ENCODE measurements around the gene CACNA2D4.
A peak's percentile ranks its signal among the peaks of the same experiment; 100 is the strongest.

Gene CACNA2D4

GRCh38 chr12:1826867-1827705 lies 91.4 kb downstream of the CACNA2D4 start:
- no peak overlapping the region for H3K4me2 ChIP-seq (ENCODE audit: low read length, poor library complexity, severe bottlenecking)
- no peak overlapping the region for H3K27ac ChIP-seq (ENCODE audit: low read length, poor library complexity, severe bottlenecking)
- H3K4me1 ChIP-seq (ENCODE audit: control insufficient read depth, insufficient read depth, low read depth, low read length): peaks cover 5% of the 10 kb centered on the region
- no peak overlapping the region for H2BK15ac ChIP-seq (ENCODE audit: low read depth, poor library complexity, severe bottlenecking)
- WGBS: 91% methylated on average over 24 of the region's 25 CpGs
- H3K9ac ChIP-seq (ENCODE audit: low read length): no peak overlapping the region
- H3K4me3 ChIP-seq (ENCODE audit: insufficient read depth in 1 of 2, low read depth in 1 of 2, low read length in 2 of 2): no peak overlapping the region
- no peak overlapping the region for H2AK5ac ChIP-seq (ENCODE audit: low read length, severe bottlenecking)
- H2BK120ac ChIP-seq (ENCODE audit: low read depth, low read length): no peak overlapping the region
- peaks cover 69 to 83% of the 10 kb centered on the region in 2 experiments for H3K27me3 ChIP-seq (ENCODE audit: control insufficient read depth in 1 of 2, insufficient read depth in 1 of 2, low read length in 2 of 2)
- no peak overlapping the region for H3K4ac ChIP-seq (ENCODE audit: low read depth in 1 of 2, low read length in 2 of 2)
- H3K18ac ChIP-seq (ENCODE audit: low read depth in 1 of 2, low read length in 2 of 2): no peak overlapping the region
- H2BK5ac ChIP-seq (ENCODE audit: low read depth, low read length, poor library complexity, severe bottlenecking): no peak overlapping the region
- H3K36me3 ChIP-seq (ENCODE audit: control insufficient read depth in 1 of 2, insufficient read depth in 2 of 2, low read depth in 1 of 2, low read length in 2 of 2): no peaks in the 10 kb centered on the region
- H4K8ac ChIP-seq (ENCODE audit: low read length): peak overlapping the region; percentile 29
- H2BK12ac ChIP-seq (ENCODE audit: low read length in 2 of 2): no peak overlapping the region
- H3K9me3 ChIP-seq (ENCODE audit: control insufficient read depth, low read length): no peaks in the 10 kb centered on the region
- no peak overlapping the region for H3K23ac ChIP-seq (ENCODE audit: low read length in 2 of 2)
- H4K91ac ChIP-seq (ENCODE audit: low read length): no peak overlapping the region
- H2AFZ ChIP-seq (ENCODE audit: low read depth, low read length): no peak overlapping the region
- DNase-seq: no peak
- no peaks in the 10 kb centered on the region for H3K79me1 ChIP-seq (replicated peaks; ENCODE audit: low read length, poor library complexity, severe bottlenecking)
- H3K14ac ChIP-seq (ENCODE audit: low read length in 2 of 2): no peak overlapping the region

- Histone ChIP-seq H3K18ac (ENCODE audit: low read depth in 1 of 2, low read length in 2 of 2) (no peak overlapping the region), H3K9me3 (ENCODE audit: control insufficient read depth, low read length) (no peaks in the 10 kb centered on the region), H3K79me1 (replicated peaks; ENCODE audit: low read length, poor library complexity, severe bottlenecking) (no peaks in the 10 kb centered on the region)
Measured at GRCh38 chr12:1826401-1826800, 92.1 kb downstream of the CACNA2D4 start.

GRCh38 chr12:1825382-1826102 lies 92.9 kb downstream of the CACNA2D4 start:
- no peak overlapping the region for H3K4me3 ChIP-seq (ENCODE audit: insufficient read depth in 1 of 2, low read depth in 1 of 2, low read length in 2 of 2)
- H3K18ac ChIP-seq (ENCODE audit: low read depth in 1 of 2, low read length in 2 of 2): no peak overlapping the region
- H2AFZ ChIP-seq (ENCODE audit: low read depth, low read length): no peak overlapping the region
- WGBS: 77% methylated on average over 14 of the region's 14 CpGs
- no peaks in the 10 kb centered on the region for H3K9me3 ChIP-seq (ENCODE audit: control insufficient read depth, low read length)
- H3K9ac ChIP-seq (ENCODE audit: low read length): no peak overlapping the region
- no peaks in the 10 kb centered on the region for H3K79me1 ChIP-seq (replicated peaks; ENCODE audit: low read length, poor library complexity, severe bottlenecking)
- peaks cover 4% of the 10 kb centered on the region for H3K4me1 ChIP-seq (ENCODE audit: control insufficient read depth, insufficient read depth, low read depth, low read length)
- H2BK15ac ChIP-seq (ENCODE audit: low read depth, poor library complexity, severe bottlenecking): no peak overlapping the region
- no peak for DNase-seq
- no peak overlapping the region for H4K91ac ChIP-seq (ENCODE audit: low read length)
- H4K8ac ChIP-seq (ENCODE audit: low read length): no peak overlapping the region
- no peak overlapping the region for H2BK12ac ChIP-seq (ENCODE audit: low read length in 2 of 2)
- H2BK120ac ChIP-seq (ENCODE audit: low read depth, low read length): no peak overlapping the region
- H3K27ac ChIP-seq (ENCODE audit: low read length, poor library complexity, severe bottlenecking): no peak overlapping the region
- H3K36me3 ChIP-seq (ENCODE audit: control insufficient read depth in 1 of 2, insufficient read depth in 2 of 2, low read depth in 1 of 2, low read length in 2 of 2): no peaks in the 10 kb centered on the region
- H2BK5ac ChIP-seq (ENCODE audit: low read depth, low read length, poor library complexity, severe bottlenecking): no peak overlapping the region
- no peak overlapping the region for H3K4ac ChIP-seq (ENCODE audit: low read depth in 1 of 2, low read length in 2 of 2)
- H3K27me3 ChIP-seq (ENCODE audit: control insufficient read depth in 1 of 2, insufficient read depth in 1 of 2, low read length in 2 of 2): peaks cover 69 to 84% of the 10 kb centered on the region in 2 experiments
- H3K23ac ChIP-seq (ENCODE audit: low read length in 2 of 2): no peak overlapping the region
- no peak overlapping the region for H3K4me2 ChIP-seq (ENCODE audit: low read length, poor library complexity, severe bottlenecking)
- H2AK5ac ChIP-seq (ENCODE audit: low read length, severe bottlenecking): no peak overlapping the region
- peak overlapping the region in 1 of 2 experiments; percentile 18 for H3K14ac ChIP-seq (ENCODE audit: low read length in 2 of 2)

More at GRCh38 chr12:1826401-1826800, 92.1 kb downstream of the CACNA2D4 start:
- H3K27me3 ChIP-seq (ENCODE audit: control insufficient read depth in 1 of 2, insufficient read depth in 1 of 2, low read length in 2 of 2): peaks cover 69 to 84% of the 10 kb centered on the region in 2 experiments
- no peaks in the 10 kb centered on the region for H3K36me3 ChIP-seq (ENCODE audit: control insufficient read depth in 1 of 2, insufficient read depth in 2 of 2, low read depth in 1 of 2, low read length in 2 of 2)
- no peak overlapping the region for H4K91ac ChIP-seq (ENCODE audit: low read length)
- H2BK120ac ChIP-seq (ENCODE audit: low read depth, low read length): no peak overlapping the region
- no peak overlapping the region for H2BK15ac ChIP-seq (ENCODE audit: low read depth, poor library complexity, severe bottlenecking)
- DNase-seq: no peak
- no peak overlapping the region for H3K14ac ChIP-seq (ENCODE audit: low read length in 2 of 2)
- no peak overlapping the region for H2BK5ac ChIP-seq (ENCODE audit: low read depth, low read length, poor library complexity, severe bottlenecking)
- H3K4me2 ChIP-seq (ENCODE audit: low read length, poor library complexity, severe bottlenecking): no peak overlapping the region
- no peak overlapping the region for H3K27ac ChIP-seq (ENCODE audit: low read length, poor library complexity, severe bottlenecking)
- peaks cover 7% of the 10 kb centered on the region for H3K4me1 ChIP-seq (ENCODE audit: control insufficient read depth, insufficient read depth, low read depth, low read length)
- H3K4me3 ChIP-seq (ENCODE audit: insufficient read depth in 1 of 2, low read depth in 1 of 2, low read length in 2 of 2): no peak overlapping the region
- no peak overlapping the region for H3K4ac ChIP-seq (ENCODE audit: low read depth in 1 of 2, low read length in 2 of 2)
- 85% methylated on average over 14 of the region's 15 CpGs for WGBS
- H3K23ac ChIP-seq (ENCODE audit: low read length in 2 of 2): no peak overlapping the region
- no peak overlapping the region for H2BK12ac ChIP-seq (ENCODE audit: low read length in 2 of 2)
- H2AK5ac ChIP-seq (ENCODE audit: low read length, severe bottlenecking): no peak overlapping the region
- no peak overlapping the region for H3K9ac ChIP-seq (ENCODE audit: low read length)
- H4K8ac ChIP-seq (ENCODE audit: low read length): no peak overlapping the region
- no peak overlapping the region for H2AFZ ChIP-seq (ENCODE audit: low read depth, low read length)

GRCh38 chr12:1823237-1823636 lies 95.2 kb downstream of the CACNA2D4 start:
- no peak overlapping the region for H3K27ac ChIP-seq (ENCODE audit: low read length, poor library complexity, severe bottlenecking)
- no peak overlapping the region for H2AFZ ChIP-seq (ENCODE audit: low read depth, low read length)
- H2BK120ac ChIP-seq (ENCODE audit: low read depth, low read length): no peak overlapping the region
- H3K36me3 ChIP-seq (ENCODE audit: control insufficient read depth in 1 of 2, insufficient read depth in 2 of 2, low read depth in 1 of 2, low read length in 2 of 2): no peaks in the 10 kb centered on the region
- H3K79me1 ChIP-seq (replicated peaks; ENCODE audit: low read length, poor library complexity, severe bottlenecking): no peaks in the 10 kb centered on the region
- no peak overlapping the region for H2BK5ac ChIP-seq (ENCODE audit: low read depth, low read length, poor library complexity, severe bottlenecking)
- no peak overlapping the region for H2BK15ac ChIP-seq (ENCODE audit: low read depth, poor library complexity, severe bottlenecking)
- H3K9me3 ChIP-seq (ENCODE audit: control insufficient read depth, low read length): no peaks in the 10 kb centered on the region
- peaks cover 4% of the 10 kb centered on the region for H3K4me1 ChIP-seq (ENCODE audit: control insufficient read depth, insufficient read depth, low read depth, low read length)
- H3K14ac ChIP-seq (ENCODE audit: low read length in 2 of 2): no peak overlapping the region
- H3K23ac ChIP-seq (ENCODE audit: low read length in 2 of 2): no peak overlapping the region
- H2BK12ac ChIP-seq (ENCODE audit: low read length in 2 of 2): no peak overlapping the region
- peaks cover 66 to 81% of the 10 kb centered on the region in 2 experiments for H3K27me3 ChIP-seq (ENCODE audit: control insufficient read depth in 1 of 2, insufficient read depth in 1 of 2, low read length in 2 of 2)
- no peak overlapping the region for H4K8ac ChIP-seq (ENCODE audit: low read length)
- H3K4me2 ChIP-seq (ENCODE audit: low read length, poor library complexity, severe bottlenecking): no peak overlapping the region
- no peak for DNase-seq
- no peak overlapping the region for H3K18ac ChIP-seq (ENCODE audit: low read depth in 1 of 2, low read length in 2 of 2)
- no peak overlapping the region for H3K9ac ChIP-seq (ENCODE audit: low read length)
- H2AK5ac ChIP-seq (ENCODE audit: low read length, severe bottlenecking): no peak overlapping the region
- 87% methylated on average over 10 of the region's 10 CpGs for WGBS
- H3K4ac ChIP-seq (ENCODE audit: low read depth in 1 of 2, low read length in 2 of 2): no peak overlapping the region
- no peak overlapping the region for H4K91ac ChIP-seq (ENCODE audit: low read length)
- no peak overlapping the region for H3K4me3 ChIP-seq (ENCODE audit: insufficient read depth in 1 of 2, low read depth in 1 of 2, low read length in 2 of 2)

Data from mesenchymal stem cell (in vitro differentiated cells and primary cell).